ENCODE measurements around the gene LRRC4C.

The LRRC4C gene

GRCh38 chr11:40280159-40281051 is 1179.0 kb downstream of the LRRC4C start:
- no peak overlapping the region for H3K4me3 ChIP-seq (ENCODE audit: low read length)
- no peaks in the 10 kb centered on the region for H3K4me1 ChIP-seq (ENCODE audit: control insufficient read depth, insufficient read depth, low read length)
- no peaks in the 10 kb centered on the region for H3K9me3 ChIP-seq (replicated peaks; ENCODE audit: low read length)
- H3K4me2 ChIP-seq (ENCODE audit: low read length) = no peak overlapping the region
- H3K36me3 ChIP-seq (ENCODE audit: insufficient read depth, low read length) = no peaks in the 10 kb centered on the region
- no peaks in the 10 kb centered on the region for H3K27me3 ChIP-seq (ENCODE audit: control insufficient read depth, insufficient read depth, low read length)
- no peak overlapping the region for H3K9ac ChIP-seq (ENCODE audit: low read depth, low read length)

DNA sequence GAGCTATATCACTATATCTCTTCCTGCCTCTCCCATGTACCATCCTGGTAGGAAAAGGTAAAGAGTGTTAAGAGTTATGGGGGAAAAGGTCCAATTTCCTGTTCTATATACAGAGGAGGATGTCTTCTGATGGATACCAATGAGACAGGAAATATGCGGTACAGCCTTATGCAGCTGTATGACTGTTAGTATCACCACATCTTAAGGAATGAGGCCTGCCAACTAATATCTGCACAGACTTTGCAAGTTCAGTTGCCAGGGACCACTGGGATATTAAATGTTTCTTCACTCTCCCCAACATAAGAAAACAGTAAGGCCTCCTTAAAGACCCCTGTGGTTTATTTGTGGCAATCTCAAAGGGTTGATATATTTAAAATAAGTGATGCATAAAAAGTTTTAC is 1182.5 kb downstream of the LRRC4C start:
- no peak overlapping the region for H3K4me3 ChIP-seq (ENCODE audit: low read length)
- H3K4me1 ChIP-seq (ENCODE audit: control insufficient read depth, insufficient read depth, low read length) = no peaks in the 10 kb centered on the region
- no peaks in the 10 kb centered on the region for H3K9me3 ChIP-seq (replicated peaks; ENCODE audit: low read length)
- no peaks in the 10 kb centered on the region for H3K36me3 ChIP-seq (ENCODE audit: insufficient read depth, low read length)
- no peak overlapping the region for H3K9ac ChIP-seq (ENCODE audit: low read depth, low read length)
- no peak overlapping the region for H3K4me2 ChIP-seq (ENCODE audit: low read length)
- H3K27me3 ChIP-seq (ENCODE audit: control insufficient read depth, insufficient read depth, low read length) = no peaks in the 10 kb centered on the region

DNA sequence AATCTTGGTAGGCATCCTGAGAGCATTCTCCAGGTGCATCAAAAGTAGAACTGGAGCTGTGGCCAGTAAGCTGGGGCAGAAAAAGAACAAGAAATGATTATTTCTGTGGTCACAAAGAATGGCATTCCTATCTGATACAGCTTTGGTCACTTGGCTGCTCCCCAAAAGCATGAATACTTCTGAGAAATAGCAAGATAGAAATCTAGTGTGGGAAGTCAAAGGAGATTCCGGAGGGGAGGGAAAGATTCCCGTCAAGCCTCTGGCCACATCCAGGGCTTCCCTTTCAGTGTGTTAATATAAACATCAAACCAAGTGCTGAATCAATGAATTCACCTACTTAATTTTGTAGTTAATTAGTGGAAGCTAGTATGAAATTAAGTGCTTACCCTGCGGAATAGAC is 1185.4 kb downstream of the LRRC4C start:
- no peaks in the 10 kb centered on the region for H3K4me1 ChIP-seq (ENCODE audit: control insufficient read depth, insufficient read depth, low read length)
- H3K4me3 ChIP-seq (ENCODE audit: low read length) = no peak overlapping the region
- no peaks in the 10 kb centered on the region for H3K36me3 ChIP-seq (ENCODE audit: insufficient read depth, low read length)
- no peaks in the 10 kb centered on the region for H3K9me3 ChIP-seq (replicated peaks; ENCODE audit: low read length)
- H3K27me3 ChIP-seq (ENCODE audit: control insufficient read depth, insufficient read depth, low read length) = no peaks in the 10 kb centered on the region
- no peak overlapping the region for H3K9ac ChIP-seq (ENCODE audit: low read depth, low read length)
- H3K4me2 ChIP-seq (ENCODE audit: low read length) = no peak overlapping the region

GRCh38 chr11:40273192-40273732 is 1186.2 kb downstream of the LRRC4C start:
- Histone ChIP-seq H3K9me3 (replicated peaks; ENCODE audit: low read length) (no peaks in the 10 kb centered on the region), H3K4me2 (ENCODE audit: low read length) (no peak overlapping the region), H3K4me1 (ENCODE audit: control insufficient read depth, insufficient read depth, low read length) (no peaks in the 10 kb centered on the region), H3K36me3 (ENCODE audit: insufficient read depth, low read length) (no peaks in the 10 kb centered on the region), H3K27me3 (ENCODE audit: control insufficient read depth, insufficient read depth, low read length) (no peaks in the 10 kb centered on the region), H3K4me3 (ENCODE audit: low read length) (no peak overlapping the region), H3K9ac (ENCODE audit: low read depth, low read length) (no peak overlapping the region)

GRCh38 chr11:40271361-40271760 is 1188.1 kb downstream of the LRRC4C start:
- H3K4me1 ChIP-seq (ENCODE audit: control insufficient read depth, insufficient read depth, low read length) = no peaks in the 10 kb centered on the region
- no peak overlapping the region for H3K4me3 ChIP-seq (ENCODE audit: low read length)
- H3K9me3 ChIP-seq (replicated peaks; ENCODE audit: low read length) = no peaks in the 10 kb centered on the region
- no peak overlapping the region for H3K4me2 ChIP-seq (ENCODE audit: low read length)
- no peak overlapping the region for H3K9ac ChIP-seq (ENCODE audit: low read depth, low read length)
- H3K27me3 ChIP-seq (ENCODE audit: control insufficient read depth, insufficient read depth, low read length) = no peaks in the 10 kb centered on the region
- no peaks in the 10 kb centered on the region for H3K36me3 ChIP-seq (ENCODE audit: insufficient read depth, low read length)

DNA sequence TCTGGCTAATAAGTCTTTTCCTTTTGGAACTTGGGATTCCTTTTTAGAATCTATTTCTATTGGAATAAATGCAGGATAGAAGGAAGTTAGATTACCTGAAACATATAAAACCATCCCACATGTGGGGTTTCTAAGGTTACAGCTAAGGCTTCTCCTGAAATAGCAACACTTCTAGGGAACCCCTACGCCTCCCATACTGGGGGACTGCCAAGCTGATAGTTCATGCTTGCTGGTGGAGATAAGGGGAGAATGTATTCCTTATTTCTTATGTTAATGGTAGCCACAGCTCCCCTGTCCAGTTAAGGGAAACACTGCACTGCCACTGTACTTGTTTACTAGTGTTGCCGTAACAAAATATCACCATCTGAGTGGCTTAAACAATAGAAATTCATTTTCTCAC is 1189.6 kb downstream of the LRRC4C start:
- no peaks in the 10 kb centered on the region for H3K36me3 ChIP-seq (ENCODE audit: insufficient read depth, low read length)
- H3K4me2 ChIP-seq (ENCODE audit: low read length) = no peak overlapping the region
- no peak overlapping the region for H3K9ac ChIP-seq (ENCODE audit: low read depth, low read length)
- H3K4me3 ChIP-seq (ENCODE audit: low read length) = no peak overlapping the region
- H3K4me1 ChIP-seq (ENCODE audit: control insufficient read depth, insufficient read depth, low read length) = no peaks in the 10 kb centered on the region
- H3K27me3 ChIP-seq (ENCODE audit: control insufficient read depth, insufficient read depth, low read length) = no peaks in the 10 kb centered on the region
- no peaks in the 10 kb centered on the region for H3K9me3 ChIP-seq (replicated peaks; ENCODE audit: low read length)

GRCh38 chr11:40268551-40268950 is 1190.9 kb downstream of the LRRC4C start:
- Histone ChIP-seq H3K4me1 (ENCODE audit: control insufficient read depth, insufficient read depth, low read length) (no peaks in the 10 kb centered on the region), H3K9me3 (replicated peaks; ENCODE audit: low read length) (no peaks in the 10 kb centered on the region), H3K4me2 (ENCODE audit: low read length) (no peak overlapping the region), H3K4me3 (ENCODE audit: low read length) (no peak overlapping the region), H3K36me3 (ENCODE audit: insufficient read depth, low read length) (no peaks in the 10 kb centered on the region), H3K9ac (ENCODE audit: low read depth, low read length) (no peak overlapping the region), H3K27me3 (ENCODE audit: control insufficient read depth, insufficient read depth, low read length) (no peaks in the 10 kb centered on the region)

GRCh38 chr11:40255457-40255856 is 1204.0 kb downstream of the LRRC4C start:
- H3K36me3 ChIP-seq (ENCODE audit: insufficient read depth, low read length) = no peaks in the 10 kb centered on the region
- no peak overlapping the region for H3K4me2 ChIP-seq (ENCODE audit: low read length)
- no peaks in the 10 kb centered on the region for H3K9me3 ChIP-seq (replicated peaks; ENCODE audit: low read length)
- H3K9ac ChIP-seq (ENCODE audit: low read depth, low read length) = no peak overlapping the region
- H3K4me1 ChIP-seq (ENCODE audit: control insufficient read depth, insufficient read depth, low read length) = no peaks in the 10 kb centered on the region
- H3K27me3 ChIP-seq (ENCODE audit: control insufficient read depth, insufficient read depth, low read length) = no peaks in the 10 kb centered on the region
- H3K4me3 ChIP-seq (ENCODE audit: low read length) = no peak overlapping the region

DNA sequence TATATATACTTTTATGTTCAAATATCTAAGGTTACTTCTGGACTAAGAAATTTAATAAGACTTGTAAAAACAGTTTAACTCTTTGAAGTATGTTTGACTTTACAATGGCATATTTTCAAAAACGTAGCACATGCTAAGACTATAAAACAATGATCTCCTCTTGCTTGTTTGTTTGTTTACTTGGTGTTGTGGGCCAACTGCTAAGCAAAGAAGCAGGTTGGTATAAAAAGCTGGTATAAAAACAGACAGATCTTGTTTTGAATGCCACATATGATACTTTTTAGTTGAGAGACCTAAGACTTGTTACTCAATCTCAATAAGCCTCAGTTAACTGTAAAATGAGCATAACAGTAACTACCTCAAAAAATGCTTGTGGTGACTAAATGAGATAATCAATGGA is 1206.3 kb downstream of the LRRC4C start:
- Histone ChIP-seq H3K4me1 (ENCODE audit: control insufficient read depth, insufficient read depth, low read length) (no peaks in the 10 kb centered on the region), H3K4me3 (ENCODE audit: low read length) (no peak overlapping the region), H3K9me3 (replicated peaks; ENCODE audit: low read length) (no peaks in the 10 kb centered on the region), H3K4me2 (ENCODE audit: low read length) (no peak overlapping the region), H3K9ac (ENCODE audit: low read depth, low read length) (no peak overlapping the region), H3K27me3 (ENCODE audit: control insufficient read depth, insufficient read depth, low read length) (no peaks in the 10 kb centered on the region), H3K36me3 (ENCODE audit: insufficient read depth, low read length) (no peaks in the 10 kb centered on the region)

GRCh38 chr11:40252236-40252635 is 1207.2 kb downstream of the LRRC4C start:
- H3K4me1 ChIP-seq (ENCODE audit: control insufficient read depth, insufficient read depth, low read length) = no peaks in the 10 kb centered on the region
- no peaks in the 10 kb centered on the region for H3K27me3 ChIP-seq (ENCODE audit: control insufficient read depth, insufficient read depth, low read length)
- no peak overlapping the region for H3K9ac ChIP-seq (ENCODE audit: low read depth, low read length)
- H3K9me3 ChIP-seq (replicated peaks; ENCODE audit: low read length) = no peaks in the 10 kb centered on the region
- no peak overlapping the region for H3K4me3 ChIP-seq (ENCODE audit: low read length)
- no peak overlapping the region for H3K4me2 ChIP-seq (ENCODE audit: low read length)
- H3K36me3 ChIP-seq (ENCODE audit: insufficient read depth, low read length) = no peaks in the 10 kb centered on the region

- Histone ChIP-seq H3K4me1 (ENCODE audit: control insufficient read depth, insufficient read depth, low read length) (no peaks in the 10 kb centered on the region), H3K4me3 (ENCODE audit: low read length) (no peak overlapping the region), H3K4me2 (ENCODE audit: low read length) (no peak overlapping the region), H3K9me3 (replicated peaks; ENCODE audit: low read length) (peaks cover 2% of the 10 kb centered on the region), H3K27me3 (ENCODE audit: control insufficient read depth, insufficient read depth, low read length) (no peaks in the 10 kb centered on the region), H3K9ac (ENCODE audit: low read depth, low read length) (no peak overlapping the region), H3K36me3 (ENCODE audit: insufficient read depth, low read length) (no peaks in the 10 kb centered on the region)
Observed at GRCh38 chr11:40246983-40247382, 1212.5 kb downstream of the LRRC4C start.

DNA sequence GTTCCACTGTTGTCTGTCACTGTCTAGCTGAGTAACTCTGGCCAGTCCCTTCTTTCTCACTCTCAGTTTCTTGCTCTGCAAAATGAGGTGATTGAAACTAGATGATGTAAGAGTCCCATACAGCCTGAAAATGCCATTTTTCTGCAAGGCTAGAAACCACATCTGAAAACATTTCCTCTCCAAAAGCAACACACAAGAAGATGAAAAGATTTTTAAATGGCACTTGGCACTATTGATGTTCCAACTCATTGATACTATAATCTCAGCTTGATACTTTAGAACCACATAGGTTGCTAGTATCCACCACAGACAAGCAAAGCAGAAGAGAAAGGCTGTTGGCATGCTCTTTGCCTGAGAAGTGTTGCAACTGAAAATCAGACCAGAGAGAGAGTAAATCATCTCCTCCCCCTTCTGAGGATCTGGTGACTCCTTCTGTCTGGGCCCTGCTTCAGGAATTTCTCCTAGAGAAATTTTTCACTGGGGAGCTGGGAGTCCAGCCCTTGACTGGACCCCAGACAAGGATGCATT is 1217.9 kb downstream of the LRRC4C start:
- H3K9me3 ChIP-seq (replicated peaks; ENCODE audit: low read length) = no peaks in the 10 kb centered on the region
- H3K9ac ChIP-seq (ENCODE audit: low read depth, low read length) = no peak overlapping the region
- no peaks in the 10 kb centered on the region for H3K36me3 ChIP-seq (ENCODE audit: insufficient read depth, low read length)
- no peak overlapping the region for H3K4me3 ChIP-seq (ENCODE audit: low read length)
- H3K4me2 ChIP-seq (ENCODE audit: low read length) = no peak overlapping the region
- no peaks in the 10 kb centered on the region for H3K4me1 ChIP-seq (ENCODE audit: control insufficient read depth, insufficient read depth, low read length)
- H3K27me3 ChIP-seq (ENCODE audit: control insufficient read depth, insufficient read depth, low read length) = no peaks in the 10 kb centered on the region

Measured in skeletal muscle satellite cell (primary cell).